HepG2 (cell line): Measurements from ENCODE around the gene ENTPD5. TPM values are rescaled to one million over a fixed set of nuclear protein-coding genes. Genes with fewer than 3 reads are reported as not detected.

Source experiments
- ADNP ChIP-seq: sonication (generic); formaldehyde crosslinking; IDR thresholded peaks from 2 replicates; pipeline ENCODE4 v1.4.0; 2020; ENCODE audit warnings: missing genetic modification reagents
- CEBPG ChIP-seq: IDR thresholded peaks from 2 replicates; pipeline ENCODE4 v1.6.1; 2016
- HCFC1 ChIP-seq: fragments of 150-350 bp; IDR thresholded peaks from 2 replicates; pipeline ENCODE4 v1.6.1; 2014; ENCODE audit warnings: low read depth, low read length
- HNF1A ChIP-seq, 2 experiments: sonication (generic) in 1 of 2; formaldehyde crosslinking in 1 of 2; IDR thresholded peaks; 2 replicates each; pipeline versions ENCODE4 v1.4.0 to v1.6.1; 2016 to 2020; ENCODE audit warnings: borderline replicate concordance in 1 of 2, low read depth in 1 of 2, mild to moderate bottlenecking in 1 of 2, missing genetic modification reagents in 1 of 2
- IRF9 ChIP-seq: sonication (generic); formaldehyde crosslinking; IDR thresholded peaks from 2 replicates; pipeline ENCODE4 v1.8.0; 2022; ENCODE audit warnings: missing genetic modification reagents, mild to moderate bottlenecking, borderline replicate concordance
- NFKB2 ChIP-seq: sonication (generic); formaldehyde crosslinking; IDR thresholded peaks from 2 replicates; pipeline ENCODE4 v1.4.0; 2020; ENCODE audit warnings: missing genetic modification reagents, borderline replicate concordance
- POGK ChIP-seq: sonication (generic); formaldehyde crosslinking; conservative IDR thresholded peaks from 2 replicates; pipeline ENCODE4 v1.8.0; 2022; ENCODE audit warnings: mild to moderate bottlenecking, moderate library complexity, missing genetic modification reagents
- POGZ ChIP-seq: sonication (generic); formaldehyde crosslinking; IDR thresholded peaks from 2 replicates; pipeline ENCODE4 v1.4.0; 2020; ENCODE audit warnings: mild to moderate bottlenecking, missing genetic modification reagents
- RFX3 ChIP-seq: IDR thresholded peaks from 2 replicates; pipeline ENCODE4 v1.6.1; 2016; ENCODE audit warnings: missing biosample characterization, missing genetic modification reagents
- TARDBP ChIP-seq: sonication (generic); formaldehyde crosslinking; IDR thresholded peaks from 2 replicates; pipeline ENCODE4 v1.8.0; 2022; ENCODE audit warnings: mild to moderate bottlenecking, missing genetic modification reagents
- ZBTB37 ChIP-seq: sonication (generic); formaldehyde crosslinking; IDR thresholded peaks from 2 replicates; pipeline ENCODE4 v1.4.0; 2020; ENCODE audit warnings: mild to moderate bottlenecking, missing genetic modification reagents
- ZEB1 ChIP-seq: IDR thresholded peaks from 2 replicates; pipeline ENCODE4 v1.6.1; 2012; ENCODE audit warnings: mild to moderate bottlenecking, low read depth, inconsistent platforms; ENCODE audit not compliant: insufficient replicate concordance
- ZNF160 ChIP-seq: sonication (generic); formaldehyde crosslinking; IDR thresholded peaks from 2 replicates; pipeline ENCODE4 v1.8.0; 2022; ENCODE audit warnings: mild to moderate bottlenecking, inconsistent platforms, missing genetic modification reagents
- ZNF292 ChIP-seq: sonication (generic); formaldehyde crosslinking; IDR thresholded peaks from 2 replicates; pipeline ENCODE4 v1.8.1; 2022; ENCODE audit warnings: mild to moderate bottlenecking, low read depth, missing genetic modification reagents, borderline replicate concordance
- ZNF556 ChIP-seq: sonication (generic); formaldehyde crosslinking; IDR thresholded peaks from 2 replicates; pipeline ENCODE4 v1.4.0; 2020; ENCODE audit warnings: mild to moderate bottlenecking, missing genetic modification reagents, borderline replicate concordance
- ZNF562 ChIP-seq: sonication (generic); formaldehyde crosslinking; IDR thresholded peaks from 2 replicates; pipeline ENCODE4 v1.8.0; 2022; ENCODE audit warnings: missing genetic modification reagents, borderline replicate concordance
- polyA plus RNA-seq, 8 experiments: library from polyadenylated mRNA; depleted of rRNA in 3 of 8; stranded (reverse) in 7 of 8; unstranded in 1 of 8; fragments of >200 nt; fragmentation: Illumina TruSeq in 4 of 8; extraction: Trizol in 4 of 8; gene quantifications; 2 replicates each; pipeline versions ENCODE4 v1.2.1 to v1.2.3, GENCODE V29; 2011 to 2016; ENCODE audit warnings: low read depth in 4 of 8, missing spikeins in 1 of 8, mixed read lengths in 1 of 8; ENCODE audit not compliant: insufficient read depth in 1 of 8
- total RNA-seq, 5 experiments: library from RNA; depleted of rRNA; stranded (reverse); fragments of >200 nt; fragmentation: Illumina TruSeq; extraction: Trizol; gene quantifications; 2 replicates each; pipeline ENCODE4 v1.2.3, GENCODE V29; 2016; ENCODE audit warnings: low read depth in 1 of 5

Gene ENTPD5
- total and polyA plus RNA-seq, 2 of the 13 experiments (the other 11 are each of a cell fraction or from before 2014, with no cell fraction given): 33.8 to 43.3 TPM

DNA sequence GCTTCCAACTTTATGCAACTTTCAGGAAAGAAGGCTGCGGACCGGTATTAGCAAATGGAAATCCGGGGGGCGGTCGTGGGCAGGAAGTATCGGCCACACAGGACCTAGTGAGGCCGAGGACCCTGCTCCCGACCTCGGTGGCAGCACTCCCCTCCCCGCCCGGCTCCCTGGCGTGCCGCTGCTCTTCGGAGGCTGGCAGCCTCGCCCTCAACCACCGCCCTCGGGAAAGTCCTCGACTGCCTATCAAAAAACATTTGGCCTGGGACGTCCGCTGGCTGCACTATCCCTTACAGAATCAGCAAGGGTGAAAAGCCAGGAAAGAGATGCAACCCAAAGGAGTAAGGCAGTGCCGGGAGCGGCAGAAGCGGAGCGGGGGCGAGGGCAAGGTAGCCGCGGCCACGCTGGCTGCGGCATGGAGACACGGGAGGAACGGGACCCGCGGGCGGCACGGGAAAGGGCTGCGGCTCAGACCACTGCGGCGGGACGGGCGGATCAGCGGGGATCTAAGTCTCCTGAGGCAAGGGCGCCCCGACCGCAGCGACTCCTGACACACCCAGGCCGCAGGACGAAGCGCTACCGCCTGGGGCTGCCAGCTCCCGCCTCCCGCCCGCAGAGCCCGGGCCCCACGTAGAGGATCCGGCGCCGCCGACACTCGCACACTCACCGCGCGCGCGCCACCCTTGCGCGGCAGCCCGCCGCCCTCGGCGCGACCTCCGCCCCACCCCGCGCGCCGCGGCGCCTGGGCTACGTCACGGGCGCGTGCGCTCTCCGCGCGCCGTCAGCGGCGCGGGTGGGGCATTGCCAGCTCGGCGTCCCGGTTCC, at the start of gene ENTPD5, which contains the start of gene BBOF1 (continued):
- TF ChIP-seq ZEB1 (no peak), CEBPG (no peak), POGK (CRISPR knock-in tag) (peak; percentile 73; the same call in 1 of the 2 replicates), TARDBP (CRISPR knock-in tag) (no peak; the same call in 1 of the 2 replicates), RFX3 (no peak), ZBTB37 (CRISPR knock-in tag) (0 out of 2 replicates have a peak, but pooled peaks have one; percentile 37), ZNF160 (CRISPR knock-in tag) (no peak), POGZ (CRISPR knock-in tag) (peak; percentile 32; the same call in 1 of the 2 replicates), ZNF562 (CRISPR knock-in tag) (no peak), IRF9 (CRISPR knock-in tag) (0 out of 2 replicates have a peak, but pooled peaks have one; percentile 47), ZNF292 (CRISPR knock-in tag) (peak; percentile 62; the same call in 1 of the 2 replicates), NFKB2 (CRISPR knock-in tag) (no peak; the same call in 1 of the 2 replicates), ADNP (CRISPR knock-in tag) (no peak), HCFC1 (no peak), ZNF556 (CRISPR knock-in tag) (no peak), HNF1A (IDR thresholded peaks at IDR 0.05; ENCODE audit: low read depth) (no peak), HNF1A (CRISPR knock-in tag; IDR thresholded peaks at IDR 0.05; ENCODE audit: borderline replicate concordance) (peak; percentile 71; the same call in 1 of the 2 replicates)
